GM19238 (cell line): ENCODE results near the gene CKB.
"Not testable (repeated sequence)": the region's sequence is repeated elsewhere in the genome, so short reads cannot be mapped to it uniquely, and the experiment has no call there.

Experiments used
- DNase-seq: peaks from one replicate; pipeline ENCODE4 v3.0.0; 2011; ENCODE audit warnings: low spot score; ENCODE audit not compliant: insufficient read length

The CKB gene

GRCh38 chr14:103512180-103512579, 10.4 kb downstream of the CKB start:
- not testable (repeated sequence) for DNase-seq

GRCh38 chr14:103510724-103511693, 11.6 kb downstream of the CKB start:
- DNase-seq: no peak

GRCh38 chr14:103509864-103510723, 12.5 kb downstream of the CKB start:
- DNase-seq: no peak

DNA sequence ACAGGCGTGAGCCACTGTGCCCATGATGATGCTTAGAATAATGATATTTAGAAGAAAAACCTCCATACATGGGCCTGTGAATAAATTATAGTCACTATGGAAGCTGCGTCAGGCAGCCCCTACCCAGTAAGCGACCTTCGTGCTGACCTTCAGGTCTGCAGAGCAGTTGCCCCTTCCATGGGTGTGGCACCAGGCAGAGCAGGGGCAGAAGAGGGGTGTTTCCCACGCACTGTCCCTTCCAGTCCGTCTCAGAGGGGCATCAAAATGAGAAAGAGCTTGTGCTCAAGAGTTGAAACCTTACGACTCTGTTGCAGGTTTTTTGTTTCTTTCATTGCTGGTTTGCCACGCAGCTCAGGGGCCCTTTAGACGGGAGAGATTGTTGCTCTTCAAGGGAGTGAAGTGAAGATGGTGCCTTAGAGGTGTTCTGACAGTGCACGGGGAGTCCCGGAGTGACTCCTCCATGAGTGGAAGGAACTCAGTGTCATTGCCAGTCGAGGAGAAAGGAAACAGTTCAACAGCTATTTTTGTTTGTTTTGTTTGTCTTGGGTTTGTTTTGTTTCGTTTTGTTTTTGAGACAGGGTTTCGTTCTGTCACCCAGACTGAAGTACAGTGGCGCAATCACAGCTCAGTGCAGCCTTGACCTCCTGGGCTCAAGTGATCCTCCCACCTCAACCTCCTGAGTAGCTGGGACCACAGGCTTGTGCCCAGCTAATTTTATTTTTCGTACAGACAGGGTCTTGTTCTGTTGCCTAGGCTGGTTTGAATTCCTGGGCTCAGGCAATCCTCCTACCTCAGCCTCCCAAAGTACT, 13.9 kb downstream of the CKB start:
- DNase-seq: no peak

GRCh38 chr14:103507751-103508150, 14.9 kb downstream of the CKB start:
- no peak for DNase-seq

DNA sequence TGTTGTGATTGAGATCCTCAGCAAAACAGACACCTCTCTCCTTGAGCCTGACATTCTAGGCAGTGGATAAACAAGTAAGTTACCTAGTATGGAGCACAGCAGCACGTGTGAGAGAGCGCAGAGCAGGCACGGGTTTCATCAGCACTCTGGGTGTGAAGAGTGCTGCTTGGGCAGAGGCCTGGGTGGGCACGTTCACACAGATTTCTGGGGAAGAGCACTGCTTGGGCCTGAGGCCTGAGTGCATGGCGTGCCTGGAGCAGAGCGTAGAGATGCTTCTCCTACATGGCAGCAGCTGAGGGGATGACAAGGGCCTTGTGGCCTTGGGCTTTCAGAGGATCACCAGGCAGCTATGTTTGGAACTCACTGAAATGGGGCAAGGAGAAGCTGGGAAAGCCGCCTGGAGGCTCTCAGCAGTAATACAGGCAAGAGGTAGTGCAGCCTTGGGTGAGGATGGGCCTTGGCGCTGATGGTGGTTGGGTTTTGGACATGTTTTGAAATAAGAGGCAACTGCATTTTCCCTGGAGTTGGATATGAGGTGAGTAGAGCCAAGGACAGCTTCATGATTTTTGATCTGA, 17.6 kb downstream of the CKB start:
- DNase-seq: no peak

DNA sequence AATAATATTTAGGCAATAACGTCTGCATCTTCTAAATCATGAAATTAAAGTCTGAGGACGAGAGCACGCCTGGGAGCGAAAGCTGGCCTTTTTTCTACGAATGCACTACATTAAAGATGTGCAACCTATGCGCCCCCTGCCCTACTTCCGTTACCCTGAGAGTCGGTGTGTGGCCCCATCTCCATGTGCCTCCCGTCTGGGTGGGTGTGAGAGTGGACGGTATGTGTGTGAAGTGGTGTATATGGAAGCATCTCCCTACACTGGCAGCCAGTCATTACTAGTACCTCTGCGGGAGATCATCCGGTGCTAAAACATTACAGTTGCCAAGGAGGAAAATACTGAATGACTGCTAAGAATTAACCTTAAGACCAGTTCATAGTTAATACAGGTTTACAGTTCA, 19.3 kb downstream of the CKB start:
- no peak for DNase-seq

DNA sequence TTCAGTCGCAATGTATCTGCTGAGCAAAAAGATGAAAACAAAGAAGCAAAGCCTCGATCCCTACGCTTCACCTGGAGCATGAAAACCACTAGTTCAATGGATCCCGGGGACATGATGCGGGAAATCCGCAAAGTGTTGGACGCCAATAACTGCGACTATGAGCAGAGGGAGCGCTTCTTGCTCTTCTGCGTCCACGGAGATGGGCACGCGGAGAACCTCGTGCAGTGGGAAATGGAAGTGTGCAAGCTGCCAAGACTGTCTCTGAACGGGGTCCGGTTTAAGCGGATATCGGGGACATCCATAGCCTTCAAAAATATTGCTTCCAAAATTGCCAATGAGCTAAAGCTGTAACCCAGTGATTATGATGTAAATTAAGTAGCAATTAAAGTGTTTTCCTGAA, 19.8 kb downstream of the CKB start:
- no peak for DNase-seq

- DNase-seq: no peak
These were observed 20.5 kb downstream of the CKB start for GRCh38 chr14:103501921-103502669.

- no peak for DNase-seq
These were observed 21.4 kb downstream of the CKB start for GRCh38 chr14:103501041-103501870.

DNA sequence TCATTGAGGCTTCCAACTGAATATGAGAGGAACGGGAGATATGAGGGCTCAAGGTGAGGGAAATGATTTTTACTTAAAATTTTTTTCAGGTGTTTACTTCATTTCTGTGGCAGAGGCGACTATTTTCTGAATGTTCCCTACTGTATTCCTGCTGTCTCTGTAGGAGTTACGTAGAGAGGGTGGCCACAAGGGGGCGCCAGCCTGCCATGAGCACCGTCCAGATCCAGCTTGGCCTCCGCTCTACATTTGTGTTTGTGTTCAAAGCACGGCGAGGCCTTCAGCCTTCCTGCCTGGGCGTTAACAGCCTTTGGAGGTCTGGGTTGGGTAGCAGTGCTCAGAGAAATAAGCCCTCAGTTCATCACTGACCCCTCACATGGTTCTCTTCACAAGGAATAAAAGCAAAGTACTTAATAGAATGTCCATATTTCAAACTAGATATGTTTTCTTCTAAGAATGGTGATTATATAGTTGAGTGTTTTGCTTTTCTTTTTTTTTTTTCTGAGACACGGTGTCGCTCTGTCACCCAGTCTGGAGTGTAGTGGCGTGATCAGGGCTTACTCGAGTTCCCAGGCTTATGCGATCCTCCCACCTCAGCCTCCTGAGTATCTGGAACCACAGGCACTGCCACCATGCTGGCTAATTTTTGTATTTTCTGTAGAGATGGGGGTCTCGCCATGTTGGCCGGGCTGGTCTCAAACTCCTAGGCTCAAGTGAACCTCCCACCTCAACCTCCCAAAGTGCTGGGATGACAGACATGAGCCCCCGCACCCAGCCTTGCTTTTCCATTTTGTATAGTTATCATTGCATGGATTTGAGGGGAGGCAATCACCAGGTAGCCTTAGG, 22.3 kb downstream of the CKB start:
- no peak for DNase-seq

DNA sequence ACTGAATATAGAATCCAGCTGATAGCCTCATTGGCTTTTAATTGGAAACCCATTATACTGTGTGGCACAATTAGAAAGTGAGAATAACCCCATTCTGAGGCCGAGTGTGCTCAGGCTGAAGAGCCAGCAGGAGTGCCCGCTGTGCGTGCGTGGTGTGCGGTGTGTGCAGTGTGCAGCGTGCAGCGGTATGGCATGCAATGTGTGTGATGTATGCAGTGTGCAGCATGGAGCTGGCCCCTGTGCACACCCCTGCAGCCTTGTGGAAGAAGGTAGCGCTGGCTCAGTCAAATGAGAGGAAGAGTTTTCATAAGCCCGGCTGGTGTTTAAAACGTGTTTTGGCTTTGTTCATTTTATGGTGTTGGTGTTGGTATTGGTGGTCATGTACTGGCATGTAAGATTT, 22.9 kb downstream of the CKB start:
- DNase-seq: no peak

GRCh38 chr14:103496776-103497175, 25.9 kb downstream of the CKB start:
- no peak for DNase-seq

- DNase-seq: no peak
These were observed 26.8 kb downstream of the CKB start for GRCh38 chr14:103495854-103496253.

- no peak for DNase-seq
These were observed 30.3 kb downstream of the CKB start for GRCh38 chr14:103492156-103492925.

- DNase-seq: no peak
These were observed 30.9 kb downstream of the CKB start for GRCh38 chr14:103491691-103492090.

- no peak for DNase-seq
These were observed 33.0 kb downstream of the CKB start for GRCh38 chr14:103489621-103490020.

DNA sequence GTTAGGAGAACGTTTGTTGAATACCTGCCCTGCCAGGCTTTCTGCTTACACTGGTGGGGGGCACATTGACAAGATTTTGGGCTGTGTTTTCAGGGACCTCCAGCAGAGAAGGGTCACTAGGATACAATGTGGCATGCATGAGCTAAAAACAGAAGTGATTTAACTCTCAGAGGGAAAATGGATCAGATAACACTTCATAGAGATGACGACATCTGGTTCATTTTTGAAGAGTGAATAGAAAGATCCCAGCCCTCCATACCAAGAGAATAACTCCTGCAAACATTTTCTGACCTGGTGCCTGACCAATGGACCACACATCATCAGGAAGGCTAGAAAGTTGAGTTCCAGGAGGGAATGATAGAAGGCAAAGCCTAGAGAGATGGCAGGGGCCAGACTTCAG, 33.7 kb downstream of the CKB start:
- no peak for DNase-seq
